ENCODE measurements around the gene FADS3. TPM values are rescaled to one million over a fixed set of nuclear protein-coding genes. Genes with fewer than 3 reads are reported as not detected.

FADS3 gene
- total RNA-seq, 6 donors from 2014 or later = 34.4 to 138 (median 106) TPM

- Histone ChIP-seq H3K27me3 (no peaks in the 10 kb centered on the region), H3K4me3 (no peak overlapping the region), H3K9me3 (no peaks in the 10 kb centered on the region), H3K36me3 (peaks cover 0 to 38% (median 14%) of the 10 kb centered on the region in 4 donors), H3K4me1 (peaks cover 0 to 6% (median 4%) of the 10 kb centered on the region in 4 donors), H3K27ac (no peak overlapping the region)
- WGBS, 2 donors = 83 to 90% methylated on average over 9 to 18 of the region's 18 CpGs
- no peak for TF ChIP-seq CTCF (IDR thresholded peaks at IDR 0.05)
- no peak for TF ChIP-seq EP300 (IDR thresholded peaks at IDR 0.05)
- TF ChIP-seq POLR2AphosphoS5 (IDR thresholded peaks at IDR 0.05) = no peak
- TF ChIP-seq POLR2A (IDR thresholded peaks at IDR 0.05) = no peak
- no peak for DNase-seq
- ATAC-seq (ENCODE audit: low FRiP score in 2 of 2) = no peak
Measured at GRCh38 chr11:61866231-61866957, 25.0 kb downstream of the FADS3 start.

GRCh38 chr11:61864814-61865775 lies 26.2 kb downstream of the FADS3 start:
- H3K27me3 ChIP-seq = no peaks in the 10 kb centered on the region
- TF ChIP-seq EP300 (IDR thresholded peaks at IDR 0.05) (no peak), POLR2AphosphoS5 (IDR thresholded peaks at IDR 0.05) (no peak), CTCF (IDR thresholded peaks at IDR 0.05) (no peak), POLR2A (IDR thresholded peaks at IDR 0.05) (no peak)
- no peaks in the 10 kb centered on the region for H3K4me1 ChIP-seq
- no peak overlapping the region for H3K27ac ChIP-seq
- DNase-seq (no peak), ATAC-seq (ENCODE audit: low FRiP score in 2 of 2) (no peak)
- 90 to 97% methylated on average over 10 to 17 of the region's 20 CpGs for WGBS, 2 donors
- peaks cover 0 to 45% (median 16%) of the 10 kb centered on the region in 4 donors for H3K36me3 ChIP-seq
- no peaks in the 10 kb centered on the region for H3K9me3 ChIP-seq
- no peak overlapping the region for H3K4me3 ChIP-seq

DNA sequence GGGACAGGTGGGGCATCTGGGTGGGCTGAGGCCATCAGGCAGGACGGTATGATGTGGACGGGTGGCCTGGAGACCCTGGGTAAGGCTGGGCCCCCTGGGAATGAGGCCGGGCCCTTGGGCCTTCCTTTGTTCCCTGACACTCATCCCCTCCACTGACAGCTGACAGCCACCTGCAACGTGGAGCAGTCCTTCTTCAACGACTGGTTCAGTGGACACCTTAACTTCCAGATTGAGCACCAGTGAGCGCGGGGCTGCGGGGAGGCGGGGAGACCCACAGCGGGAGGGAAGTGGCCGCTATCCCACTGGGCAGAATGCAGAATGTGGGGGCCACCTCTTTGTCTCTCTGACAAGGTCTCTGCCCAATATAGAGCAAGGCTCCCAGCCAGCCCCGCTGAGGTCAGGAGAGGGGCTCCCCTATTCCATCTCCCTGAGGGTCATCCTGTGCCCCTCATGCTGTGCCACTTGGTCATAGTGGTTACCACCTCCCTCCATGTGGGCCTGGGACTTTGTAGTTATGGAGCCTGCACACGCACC lies 27.7 kb downstream of the FADS3 start:
- no peaks in the 10 kb centered on the region for H3K27me3 ChIP-seq
- TF ChIP-seq CTCF (IDR thresholded peaks at IDR 0.05) (no peak), POLR2A (IDR thresholded peaks at IDR 0.05) (no peak), POLR2AphosphoS5 (IDR thresholded peaks at IDR 0.05) (no peak), EP300 (IDR thresholded peaks at IDR 0.05) (no peak)
- H3K4me1 ChIP-seq = no peaks in the 10 kb centered on the region
- H3K4me3 ChIP-seq = no peak overlapping the region
- 96 to 100% methylated on average over 8 to 10 of the region's 13 CpGs for WGBS, 2 donors
- H3K9me3 ChIP-seq = no peaks in the 10 kb centered on the region
- DNase-seq (no peak), ATAC-seq (ENCODE audit: low FRiP score in 2 of 2) (no peak)
- peaks cover 0 to 53% (median 24%) of the 10 kb centered on the region in 4 donors for H3K36me3 ChIP-seq
- H3K27ac ChIP-seq = no peak overlapping the region

GRCh38 chr11:61862714-61863547 lies 28.4 kb downstream of the FADS3 start:
- peaks cover 0 to 53% (median 24%) of the 10 kb centered on the region in 4 donors for H3K36me3 ChIP-seq
- ATAC-seq (ENCODE audit: low FRiP score in 2 of 2) (no peak), DNase-seq (no peak)
- H3K27me3 ChIP-seq = no peaks in the 10 kb centered on the region
- no peaks in the 10 kb centered on the region for H3K4me1 ChIP-seq
- no peaks in the 10 kb centered on the region for H3K9me3 ChIP-seq
- no peak overlapping the region for H3K4me3 ChIP-seq
- TF ChIP-seq CTCF (IDR thresholded peaks at IDR 0.05) = no peak
- TF ChIP-seq EP300 (IDR thresholded peaks at IDR 0.05) = no peak
- TF ChIP-seq POLR2AphosphoS5 (IDR thresholded peaks at IDR 0.05) = no peak
- no peak for TF ChIP-seq POLR2A (IDR thresholded peaks at IDR 0.05)
- no peak overlapping the region for H3K27ac ChIP-seq
- WGBS, 2 donors = 91% methylated on average over 14 to 16 of the region's 18 CpGs

Measured in upper lobe of left lung (tissue), 6 donors.